HG03460 (cell line): ENCODE measurements around the gene PLB1.
"Not testable (repeated sequence)": the region's sequence is repeated elsewhere in the genome, so short reads cannot be mapped to it uniquely, and the experiment has no call there.

Source experiments
- ATAC-seq: cut with Tn5 transposase; IDR thresholded peaks from one replicate; pipeline ENCODE4 v1.9.1; 2021; ENCODE audit not compliant: unreplicated experiment

Gene PLB1

DNA sequence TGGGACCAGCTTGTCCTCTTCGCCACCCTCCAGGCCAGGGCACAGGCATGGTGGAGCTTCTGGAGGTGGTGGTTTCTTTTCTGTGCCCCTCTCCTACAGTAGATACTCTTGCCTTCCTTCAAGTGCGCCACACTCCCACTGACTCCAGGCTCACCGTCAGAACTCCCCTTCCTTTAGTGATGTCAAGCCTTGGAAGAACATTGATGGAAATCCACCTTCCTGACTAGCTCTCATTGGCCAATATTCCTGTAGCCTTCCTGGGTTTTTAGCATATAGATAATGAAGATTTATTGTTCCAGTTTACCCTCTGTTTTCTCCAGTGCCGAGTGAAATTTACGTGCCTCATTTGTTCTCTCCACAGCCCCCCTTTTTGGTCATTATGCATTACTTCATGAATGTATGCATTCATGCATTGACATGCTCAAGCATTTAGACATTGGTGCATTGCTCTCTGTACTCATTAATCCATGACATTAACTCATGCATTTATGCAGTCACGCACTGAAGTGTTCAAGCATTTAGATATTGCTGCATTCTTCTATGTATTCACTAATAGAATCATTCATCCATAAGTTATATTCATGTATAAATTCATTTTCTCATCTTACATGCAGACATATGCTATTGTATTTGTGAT, 37.3 kb downstream of the PLB1 start:
- ATAC-seq, result no peak

DNA sequence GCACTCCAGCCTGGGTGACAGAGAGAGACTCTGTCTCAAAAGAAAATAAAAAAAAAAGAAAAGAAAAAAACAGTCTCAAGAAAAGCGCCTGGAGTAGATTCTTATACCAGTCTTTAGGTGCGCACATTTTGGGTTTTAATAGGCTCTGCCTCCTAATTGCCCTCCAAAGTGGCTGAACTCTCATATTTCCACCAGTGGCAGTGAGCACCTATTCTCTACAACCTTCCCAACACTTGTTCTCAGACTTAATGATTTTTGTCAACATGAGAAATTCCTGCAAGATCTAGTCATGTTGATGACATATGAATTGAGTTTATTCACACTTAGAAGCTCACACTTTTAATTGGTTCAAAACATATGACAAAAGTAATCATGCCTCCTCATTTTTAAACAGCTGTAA, 39.0 kb downstream of the PLB1 start:
- ATAC-seq, result no peak

DNA sequence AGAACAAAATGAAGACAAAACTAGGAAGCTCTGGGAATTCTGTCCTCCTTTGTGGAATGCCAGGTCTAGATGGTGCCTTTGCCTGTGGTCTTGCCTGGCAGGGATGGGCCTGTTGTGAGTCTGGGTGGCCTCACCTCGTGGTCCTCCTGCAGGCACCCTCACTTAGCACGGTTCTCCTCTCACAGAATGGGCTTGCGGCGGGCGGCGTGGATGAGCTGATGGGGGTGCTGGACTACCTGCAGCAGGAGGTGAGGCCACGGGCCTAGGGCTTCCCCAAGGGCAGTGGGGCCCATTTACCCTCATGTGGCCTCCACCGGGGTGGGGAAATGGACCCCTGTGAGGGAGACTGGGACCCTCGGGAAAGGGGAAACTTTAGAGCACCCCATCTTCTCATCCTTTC, 42.3 kb downstream of the PLB1 start:
- ATAC-seq, result no peak

DNA sequence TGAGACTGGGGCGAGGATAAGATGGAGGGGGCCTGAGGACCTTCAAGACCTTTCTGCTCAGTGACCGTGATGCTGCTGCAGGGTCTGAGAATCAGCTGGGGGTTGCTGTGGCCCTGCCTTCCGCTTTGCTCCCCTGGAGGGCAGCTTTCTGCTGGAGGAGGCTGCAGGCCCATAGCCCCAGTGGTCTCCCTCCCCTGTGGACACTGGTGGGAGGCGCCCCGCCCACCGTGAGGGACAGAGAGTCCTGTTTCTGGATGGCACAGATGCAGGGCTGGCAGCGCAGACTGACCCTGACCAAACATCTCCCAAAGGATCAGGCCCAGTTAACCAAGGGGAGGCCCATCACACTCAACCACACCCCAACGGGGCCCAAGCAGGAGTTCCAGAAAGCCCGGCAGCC, 42.8 kb downstream of the PLB1 start:
- ATAC-seq, result no peak

DNA sequence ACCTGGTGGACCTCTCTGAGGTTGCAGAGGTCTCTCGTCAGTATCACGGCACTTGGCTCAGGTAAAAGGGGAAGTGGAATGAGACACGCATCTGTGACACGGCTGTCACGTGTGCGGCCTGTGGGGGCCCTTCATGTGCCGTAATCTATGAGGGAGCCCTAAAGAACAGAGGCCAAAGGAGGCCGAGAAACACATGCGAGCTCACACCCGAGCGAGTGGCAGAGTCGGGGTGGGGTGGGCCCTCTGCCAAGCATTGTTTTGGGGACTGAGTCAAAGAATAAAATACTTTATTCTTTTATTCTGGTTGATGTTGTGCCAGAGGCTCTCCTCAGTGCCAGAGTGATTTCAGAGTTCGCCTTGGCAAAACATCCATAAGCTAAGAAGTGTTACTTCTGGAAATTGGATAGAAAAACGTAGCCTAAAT, 43.3 kb downstream of the PLB1 start:
- ATAC-seq, result no peak

DNA sequence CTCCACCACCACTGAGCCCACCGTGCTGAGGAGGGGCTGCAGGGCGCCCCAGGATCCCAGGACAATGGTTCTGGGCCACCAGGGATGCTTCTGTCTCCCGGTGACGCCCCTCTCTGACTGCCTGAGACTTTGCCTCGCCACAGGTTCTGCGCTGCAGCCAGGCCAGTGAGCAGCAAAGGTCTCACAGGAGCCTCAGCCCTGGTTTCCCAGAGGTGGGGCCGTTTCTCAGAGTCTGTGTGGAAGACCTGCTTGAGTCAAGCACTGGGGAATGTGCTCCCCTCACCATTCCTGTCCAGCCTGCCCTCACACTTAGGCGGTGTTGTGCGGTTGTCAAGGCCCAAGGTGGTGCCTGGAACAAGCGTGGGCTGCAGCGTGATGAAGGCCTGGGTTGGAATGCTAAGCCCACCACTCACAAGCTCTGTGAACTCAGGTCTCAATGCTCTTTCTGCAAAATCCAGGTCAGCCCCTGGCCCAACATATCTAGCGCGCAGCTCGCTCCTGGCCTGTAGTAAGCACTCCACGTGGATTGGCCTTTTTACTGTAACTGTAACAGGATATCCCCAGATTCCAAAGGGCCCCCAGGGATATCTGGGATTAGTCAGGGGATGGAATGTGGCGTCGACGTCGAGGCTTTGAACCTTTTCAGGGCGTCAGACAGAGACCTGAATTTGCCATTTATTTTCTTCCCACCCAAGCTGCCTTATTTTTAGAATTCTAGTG, 47.6 kb downstream of the PLB1 start:
- ATAC-seq, result no peak

DNA sequence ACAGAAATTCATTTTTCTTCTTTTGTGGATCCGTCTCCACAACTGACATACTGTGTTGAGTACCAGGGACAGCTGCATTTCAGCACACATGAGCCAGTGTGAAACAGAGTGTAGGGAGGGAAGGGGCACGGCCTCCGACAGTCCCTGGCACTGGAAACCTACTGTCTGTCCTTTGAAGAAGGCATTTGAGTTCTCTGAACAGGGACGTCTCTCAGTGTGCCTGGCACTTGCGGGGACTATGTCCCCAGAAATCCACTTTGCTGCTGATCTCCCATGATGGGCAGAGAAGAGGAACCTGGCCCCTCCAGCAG, 48.1 kb downstream of the PLB1 start:
- no peak for ATAC-seq

DNA sequence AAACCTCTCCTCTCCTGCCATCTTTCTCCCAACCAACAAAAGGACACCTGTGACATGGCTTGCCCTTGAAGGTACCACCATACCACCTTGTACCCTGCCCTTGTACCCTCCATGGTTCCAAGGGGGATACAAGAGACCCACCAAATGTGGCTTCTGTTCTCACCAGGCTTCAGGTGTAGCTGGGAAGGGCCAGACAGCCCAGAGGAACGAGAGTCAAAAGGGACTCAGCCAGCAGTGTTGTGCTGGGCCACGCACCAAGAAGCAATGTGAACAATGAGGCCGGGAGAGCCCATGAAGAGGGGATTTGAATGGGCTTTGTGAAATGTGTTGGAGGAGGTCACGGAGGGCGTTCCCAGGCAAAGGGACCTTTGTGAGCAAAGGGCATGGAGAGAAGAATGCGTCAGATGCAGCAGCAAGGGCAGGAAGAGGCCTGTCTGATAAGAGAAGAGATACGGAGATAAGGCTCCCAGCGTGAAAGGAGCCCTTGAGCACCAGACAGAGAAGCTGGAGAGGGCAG, 48.6 kb downstream of the PLB1 start:
- ATAC-seq, result no peak

DNA sequence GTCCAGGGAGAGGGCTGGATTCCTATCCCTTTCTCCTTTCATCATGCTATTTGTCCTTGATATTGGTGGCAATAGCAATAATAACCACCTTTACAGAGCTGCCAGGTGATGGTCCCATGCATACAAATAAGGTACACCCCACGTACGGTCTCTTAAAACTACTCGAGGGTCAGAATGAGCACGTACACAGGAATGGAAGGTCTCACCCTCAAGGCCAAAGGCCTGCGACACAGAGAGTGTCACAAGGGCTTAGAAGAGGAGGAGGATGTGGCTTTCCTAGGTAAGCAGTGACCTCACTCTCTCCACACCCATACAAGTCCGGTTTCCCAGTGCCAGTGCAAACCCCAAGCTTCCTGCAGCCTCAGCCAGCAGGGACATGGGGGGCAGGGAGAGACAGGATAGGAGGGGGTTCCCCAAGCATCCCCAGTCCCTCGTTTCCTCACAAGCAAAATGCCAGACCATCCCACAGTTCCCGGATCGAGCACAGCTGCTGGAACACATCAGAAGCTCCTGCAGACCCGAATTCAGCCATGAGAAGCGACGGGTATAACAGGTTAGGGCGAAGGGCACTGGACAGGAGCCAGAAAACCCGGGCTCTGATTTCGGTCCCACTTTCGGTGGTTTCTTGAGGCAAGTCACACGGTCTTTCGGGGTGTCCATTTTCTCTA, 49.2 kb downstream of the PLB1 start:
- no peak for ATAC-seq

DNA sequence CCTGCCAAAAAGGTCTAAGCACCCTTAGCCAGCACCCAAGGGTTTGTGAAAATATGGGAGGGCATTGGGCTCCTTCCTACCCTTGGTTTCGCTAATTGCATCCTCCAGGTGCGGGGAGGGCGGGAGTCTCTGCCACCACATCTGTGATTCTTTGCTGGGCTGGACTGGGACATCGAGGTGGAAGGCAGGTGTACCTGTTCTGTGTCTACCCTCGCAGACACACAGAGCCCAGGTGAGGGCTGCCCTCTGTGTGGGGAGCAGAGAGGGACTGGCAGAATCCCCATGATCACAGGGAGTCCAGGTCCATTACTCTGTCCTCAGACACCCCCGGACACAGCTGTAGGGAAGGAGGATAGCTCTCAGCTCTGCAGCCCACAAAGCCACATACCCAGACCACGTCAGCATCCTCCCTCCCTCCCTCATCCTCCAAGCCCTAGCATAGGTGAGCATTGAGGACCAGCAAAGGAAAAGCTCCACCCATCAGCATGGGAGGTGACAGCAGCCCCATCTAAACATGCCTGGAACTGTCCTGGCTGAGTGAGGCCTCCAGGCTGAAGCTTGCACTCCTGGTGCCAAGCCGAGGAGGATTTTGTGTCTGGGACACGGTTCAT, 49.8 kb downstream of the PLB1 start:
- ATAC-seq, result no peak

DNA sequence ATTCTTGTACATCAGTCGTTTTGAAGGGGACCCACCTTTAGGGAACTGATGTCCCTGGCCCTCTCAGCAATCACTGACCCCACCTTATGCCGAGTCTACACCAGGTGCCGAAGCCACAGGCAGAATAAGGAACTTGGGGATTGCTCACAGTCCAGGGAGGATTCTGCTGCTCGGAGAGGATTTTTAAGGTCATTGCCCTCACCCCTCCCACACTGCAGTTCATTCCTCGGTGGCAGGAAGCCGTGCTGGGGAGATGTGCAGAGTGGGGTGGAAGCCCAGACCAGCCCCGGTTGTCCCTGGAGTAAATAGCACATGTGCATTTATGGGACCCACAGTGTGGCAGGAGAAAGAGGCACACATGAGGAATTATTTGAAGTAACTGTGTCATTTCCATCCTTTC, 50.4 kb downstream of the PLB1 start:
- no peak for ATAC-seq

DNA sequence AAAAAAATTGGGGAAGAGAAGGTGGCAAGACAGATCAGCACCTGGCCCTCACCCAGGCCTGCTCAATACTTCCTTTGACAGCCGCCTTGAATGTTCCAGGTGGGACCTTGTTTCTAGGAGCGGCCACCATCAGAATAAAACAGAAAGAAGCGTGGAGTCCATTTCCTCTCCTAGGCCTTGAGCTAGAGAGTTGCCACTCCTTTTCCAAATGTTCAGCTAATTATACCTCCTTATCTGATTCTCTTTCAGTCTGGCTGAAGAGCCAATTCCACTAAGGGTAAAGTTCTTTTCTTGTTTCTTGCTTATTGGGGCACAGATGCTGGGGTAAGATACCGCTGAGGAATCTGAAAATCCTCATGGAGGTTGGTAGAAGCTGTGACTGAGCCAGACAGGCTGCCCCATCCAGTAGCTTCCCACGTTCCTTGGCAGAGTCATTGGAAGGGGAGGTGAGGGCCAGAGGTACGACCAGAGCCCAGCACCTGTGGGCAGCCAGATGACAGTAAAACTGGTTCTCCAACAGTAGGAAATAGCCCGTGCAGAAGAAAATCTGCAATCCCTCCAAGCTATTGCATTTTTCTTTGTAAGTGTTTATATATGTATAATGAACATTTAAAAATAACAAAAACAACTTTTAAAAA, 51.5 kb downstream of the PLB1 start:
- ATAC-seq, result no peak

DNA sequence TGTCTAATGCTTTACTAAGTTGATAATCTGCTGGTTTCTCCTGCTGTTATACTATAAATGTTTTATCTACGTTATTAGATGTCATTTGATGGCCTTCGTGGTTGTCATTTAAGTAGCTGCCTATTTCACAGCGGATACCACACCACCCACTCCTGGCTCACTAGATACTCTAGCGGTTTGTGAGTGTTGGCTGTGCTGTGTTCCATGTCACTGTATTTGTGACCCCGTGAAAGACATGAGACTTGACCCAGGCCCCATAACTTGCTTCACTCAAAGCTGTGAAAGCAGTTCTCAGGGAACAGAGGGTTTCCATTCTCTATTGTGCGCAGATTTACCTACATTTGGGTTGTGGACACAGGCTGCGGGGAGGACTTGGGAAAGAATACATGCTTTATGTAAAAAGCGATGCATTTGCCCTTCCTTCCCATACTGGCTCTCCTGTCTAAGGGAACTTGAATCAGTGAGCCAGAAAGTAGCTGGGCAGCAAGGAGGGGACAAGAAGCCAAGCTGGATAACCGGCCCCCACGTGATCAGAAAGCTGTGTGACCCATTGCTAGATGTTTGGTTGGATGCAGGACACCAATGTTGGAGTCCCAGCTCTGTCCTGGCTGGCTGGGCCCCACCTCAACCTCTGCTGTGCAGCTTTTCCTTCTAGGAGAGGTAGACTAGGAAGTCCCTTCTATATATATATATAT, 52.2 kb downstream of the PLB1 start:
- no peak for ATAC-seq

DNA sequence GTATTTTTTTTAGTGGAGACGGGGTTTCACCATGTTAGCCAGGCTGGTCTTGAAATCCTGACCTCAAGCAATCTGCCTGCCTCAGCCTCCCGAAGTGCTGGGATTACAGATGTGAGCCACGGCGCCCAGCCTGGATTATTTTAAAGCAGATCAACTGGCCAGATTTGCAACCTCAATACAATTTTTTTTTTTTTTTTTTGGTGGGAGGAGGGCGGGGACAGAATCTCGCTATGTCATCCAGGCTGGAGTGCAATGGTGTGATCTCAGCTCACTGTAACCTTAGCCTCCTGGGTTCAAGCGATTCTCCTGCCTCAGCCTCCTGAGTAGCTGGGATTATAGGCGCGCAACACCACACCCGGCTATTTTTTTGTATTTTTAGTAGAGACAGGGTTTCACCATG, 54.5 kb downstream of the PLB1 start:
- ATAC-seq, result not testable (repeated sequence)

DNA sequence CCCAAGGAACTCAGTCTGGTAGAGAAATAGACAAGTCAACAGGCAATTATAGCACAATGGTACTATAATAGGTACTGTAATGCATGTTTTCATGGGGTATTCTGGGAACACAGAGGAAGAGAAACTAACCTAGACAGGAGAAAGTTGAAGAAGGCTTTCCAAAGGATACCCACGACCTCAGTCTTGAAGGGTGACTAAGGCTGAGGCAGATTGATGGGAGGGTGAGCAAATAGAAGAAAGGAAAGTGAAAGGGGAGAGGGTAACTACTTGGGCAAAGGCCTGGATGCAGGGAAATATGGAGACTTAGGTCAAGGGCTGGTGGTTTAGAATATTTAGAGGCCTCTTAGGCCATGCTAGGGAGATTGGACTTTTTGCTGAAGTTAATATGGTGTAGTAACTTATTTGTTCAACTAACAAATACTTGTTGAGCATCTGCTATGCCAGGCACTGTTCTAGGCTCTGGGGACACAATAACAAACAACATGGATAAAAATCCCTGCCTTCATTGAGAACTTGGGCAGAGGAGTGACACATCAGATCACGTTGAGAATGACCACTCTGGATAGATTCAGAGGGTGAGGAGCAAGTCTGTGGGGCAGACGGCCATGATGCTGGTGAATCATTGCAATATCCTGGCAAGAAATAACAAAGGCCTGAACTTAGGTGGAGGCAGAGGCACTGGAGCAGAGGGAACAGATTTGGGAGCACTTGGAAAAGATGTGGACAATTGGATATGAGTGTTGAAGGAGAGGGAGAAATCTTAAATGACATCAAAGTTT, 56.4 kb downstream of the PLB1 start:
- no peak for ATAC-seq

DNA sequence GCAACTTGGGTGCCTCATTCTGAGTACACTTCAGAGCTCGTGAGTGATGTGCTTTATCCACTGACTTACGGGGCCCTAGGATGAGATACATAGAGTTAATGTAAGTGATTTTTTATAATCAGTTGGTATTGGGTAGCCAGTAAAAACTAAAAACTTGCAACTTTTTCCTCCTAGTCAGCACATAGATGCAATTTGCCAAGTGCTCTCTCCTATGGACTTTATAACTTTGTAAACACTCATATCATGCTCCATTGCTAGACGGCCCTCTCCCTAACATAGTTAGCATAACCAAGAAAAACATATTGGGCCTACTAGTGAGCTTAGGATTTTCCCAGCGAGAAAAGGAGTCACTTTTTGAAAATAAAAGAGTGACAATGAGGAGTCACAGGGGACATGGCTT, 60.4 kb downstream of the PLB1 start:
- no peak for ATAC-seq

DNA sequence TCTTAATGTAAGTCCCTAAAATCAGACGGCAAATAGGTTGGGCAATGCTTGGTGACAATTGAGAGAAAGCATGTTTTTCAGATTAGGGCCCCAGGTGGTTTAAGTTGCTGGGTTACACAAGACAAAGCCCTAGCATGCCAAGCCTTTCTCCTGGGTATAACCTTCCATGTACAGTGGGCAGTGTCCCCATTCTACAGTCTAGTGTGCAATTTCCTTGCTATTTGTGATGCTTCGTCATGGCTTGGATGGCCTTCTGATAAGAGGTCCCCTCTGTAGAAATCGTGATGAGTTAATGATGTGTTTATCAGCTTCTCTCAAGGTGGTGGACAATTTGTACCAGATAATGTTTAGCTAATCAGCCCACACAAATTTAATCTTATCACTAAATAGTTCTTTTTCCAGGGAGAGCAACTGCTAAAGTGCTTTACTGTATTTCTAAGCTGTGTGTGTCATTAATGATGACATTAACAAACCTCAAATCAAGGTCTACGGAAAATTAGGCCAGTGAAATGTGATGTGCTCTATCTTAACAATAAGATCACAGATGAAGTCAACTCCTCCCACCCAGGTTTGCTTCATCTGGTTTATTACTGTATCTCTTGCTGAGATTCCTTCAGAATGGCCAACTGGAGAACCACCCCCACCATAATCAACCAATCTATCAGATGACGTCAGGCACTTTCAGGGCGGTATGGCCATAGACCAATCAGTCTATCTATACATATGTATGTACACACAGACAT, 61.7 kb downstream of the PLB1 start:
- no peak for ATAC-seq

DNA sequence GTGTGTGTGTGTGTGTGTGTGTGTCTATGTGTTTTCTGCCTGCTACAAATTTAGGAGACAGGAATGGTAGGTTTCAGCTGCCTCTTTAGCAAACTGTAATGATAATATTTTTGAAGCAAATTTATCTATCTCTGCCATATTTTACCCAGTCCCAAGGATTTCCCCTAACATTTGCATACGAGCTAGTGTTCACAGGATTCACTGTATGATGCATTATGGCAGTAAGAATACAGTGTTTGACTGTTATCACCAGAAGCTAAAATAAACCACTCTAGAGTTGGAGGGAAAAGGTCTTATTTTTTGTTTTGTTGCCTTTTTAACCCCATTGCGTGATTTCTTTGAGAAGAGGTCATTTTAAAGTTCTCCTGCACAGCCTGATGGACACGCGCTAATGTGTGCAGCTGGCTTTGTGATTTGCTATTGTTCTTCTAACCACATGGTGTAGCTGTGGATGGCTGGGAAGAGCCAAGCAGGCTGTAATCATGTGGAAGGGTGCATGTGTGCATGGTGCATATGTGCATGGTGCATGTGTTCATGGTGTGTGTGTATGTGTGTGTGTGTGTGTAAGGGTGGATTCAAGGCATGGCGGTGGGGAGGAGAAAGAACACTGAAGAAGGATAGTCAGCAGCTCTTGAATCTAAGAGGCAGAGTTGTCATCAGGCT, 62.4 kb downstream of the PLB1 start:
- ATAC-seq, result no peak

DNA sequence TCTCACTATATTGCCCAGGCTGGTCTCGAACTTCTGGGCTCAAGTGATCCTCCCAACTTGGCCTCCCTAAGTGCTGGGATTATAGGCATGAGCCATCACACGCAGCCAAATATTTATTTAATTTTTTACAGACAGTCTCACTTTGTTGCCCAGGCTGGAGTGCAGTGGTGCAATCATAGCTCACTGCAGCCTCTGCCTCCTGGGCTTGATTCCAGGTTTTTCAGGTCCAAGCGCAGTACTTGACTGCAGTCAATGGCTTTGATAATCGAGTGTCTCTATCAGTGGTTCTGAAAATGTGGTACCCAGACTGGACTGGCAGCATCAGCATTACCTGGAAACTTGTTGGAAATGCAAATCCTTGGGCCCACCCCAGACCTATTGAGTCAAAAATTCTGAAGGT, 63.1 kb downstream of the PLB1 start:
- no peak for ATAC-seq
